GM20000 (cell line): ENCODE results near the gene DUS4L.

ENCODE experiments used
- DNase-seq: peaks from one replicate; pipeline ENCODE4 v3.0.0; 2012; ENCODE audit warnings: low spot score
- CTCF ChIP-seq: IDR thresholded peaks from 2 replicates; pipeline ENCODE4 v1.5.1; 2012; ENCODE audit warnings: mild to moderate bottlenecking, control low read depth; ENCODE audit errors: extremely low read depth, missing control alignments

Gene DUS4L

GRCh38 chr7:107580716-107581383 is 17.1 kb downstream of the DUS4L start:
- TF ChIP-seq CTCF = no peak

GRCh38 chr7:107581387-107582013 is 17.7 kb downstream of the DUS4L start:
- no peak for TF ChIP-seq CTCF
- DNase-seq = no peak

More at GRCh38 chr7:107580716-107581383, 17.1 kb downstream of the DUS4L start:
- DNase-seq = no peak

- DNase-seq = no peak
- no peak for TF ChIP-seq CTCF
Observed at GRCh38 chr7:107582875-107583274, 19.1 kb downstream of the DUS4L start.

- no peak for TF ChIP-seq CTCF
- DNase-seq = no peak
Observed at GRCh38 chr7:107584716-107585115, 20.9 kb downstream of the DUS4L start.

GRCh38 chr7:107588529-107589130 is 24.9 kb downstream of the DUS4L start:
- no peak for TF ChIP-seq CTCF
- DNase-seq = no peak

- no peak for TF ChIP-seq CTCF
- DNase-seq = no peak
Observed at GRCh38 chr7:107591421-107591820, 27.6 kb downstream of the DUS4L start.

- no peak for DNase-seq
- no peak for TF ChIP-seq CTCF
Observed at GRCh38 chr7:107592361-107593024, 28.7 kb downstream of the DUS4L start.
